ENCODE data around the gene MEF2D. TPM values are rescaled to one million over a fixed set of nuclear protein-coding genes. Genes with fewer than 3 reads are reported as not detected.

Gene MEF2D
- total RNA-seq, 1 experiment from 2014 or later: 18.7 TPM

DNA sequence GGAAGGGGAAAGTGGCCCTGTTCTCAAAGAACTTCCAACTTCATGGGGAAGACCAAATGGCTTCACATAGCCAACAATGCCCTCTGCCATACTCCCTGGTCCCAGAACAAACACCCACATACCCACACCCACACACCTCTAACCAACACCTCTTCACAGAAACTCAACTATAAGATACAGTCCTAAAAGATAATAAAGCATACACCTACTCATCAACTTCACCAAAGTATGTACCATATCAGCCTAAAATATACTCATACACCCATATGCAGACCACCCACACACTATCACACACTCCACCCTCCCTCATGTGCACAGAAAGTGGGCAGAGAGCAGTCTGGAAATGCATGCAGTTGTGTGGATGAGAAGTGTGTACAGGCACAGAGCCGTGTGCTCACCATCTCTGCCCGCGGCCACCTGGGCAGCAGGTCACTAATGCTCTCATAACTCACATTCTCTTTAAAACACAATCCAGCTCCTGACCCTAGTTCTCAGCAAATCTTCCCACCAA lies 44.1 kb upstream of the MEF2D start:
- Histone ChIP-seq H3K27ac (ENCODE audit: insufficient read length, low read depth, low read length) (no peak overlapping the region), H3K23me2 (ENCODE audit: insufficient read length, low read depth, low read length, poor library complexity, severe bottlenecking) (no peaks in the 10 kb centered on the region), H2BK120ac (ENCODE audit: low read depth, low read length, poor library complexity, severe bottlenecking) (no peak overlapping the region), H3K4me1 (ENCODE audit: insufficient read depth, low read length) (no peaks in the 10 kb centered on the region), H2BK12ac (ENCODE audit: insufficient read length, low read depth, low read length) (no peak overlapping the region), H3K23ac (ENCODE audit: insufficient read length, low read depth, low read length) (no peak overlapping the region), H3K9me3 (ENCODE audit: control insufficient read depth, low read depth, low read length) (no peaks in the 10 kb centered on the region), H3K4ac (ENCODE audit: low read depth, low read length) (no peak overlapping the region), H3K56ac (ENCODE audit: insufficient read length, low read depth, low read length) (no peak overlapping the region), H2AK5ac (ENCODE audit: insufficient read length, low read length) (no peak overlapping the region), H3K9ac (ENCODE audit: extremely low read depth, insufficient read length, low read length) (no peak overlapping the region), H2BK5ac (ENCODE audit: insufficient read length, low read length) (no peak overlapping the region), H2BK15ac (ENCODE audit: low read depth, low read length) (no peak overlapping the region), H3K18ac (ENCODE audit: insufficient read length, low read depth, low read length) (no peak overlapping the region), H3K79me2 (ENCODE audit: insufficient read depth, low read length) (no peaks in the 10 kb centered on the region), H2AFZ (ENCODE audit: low read length) (no peak overlapping the region), H3K4me2 (ENCODE audit: insufficient read depth, insufficient read length, low read length) (no peak overlapping the region), H4K91ac (ENCODE audit: insufficient read length, low read depth, low read length) (no peak overlapping the region), H3T11ph (ENCODE audit: low read length) (no peak overlapping the region), H3K14ac (ENCODE audit: insufficient read depth, low read length) (no peak overlapping the region), H3K79me1 (ENCODE audit: insufficient read depth, low read depth, low read length, poor library complexity, severe bottlenecking) (no peaks in the 10 kb centered on the region), H2BK20ac (ENCODE audit: low read depth, low read length, poor library complexity, severe bottlenecking) (no peak overlapping the region), H4K5ac (ENCODE audit: insufficient read length, low read depth, low read length) (no peak overlapping the region), H4K8ac (replicated peaks; ENCODE audit: insufficient read length, low read depth, low read length) (no peak overlapping the region), H4K20me1 (ENCODE audit: control insufficient read depth, insufficient read depth, insufficient read length) (no peaks in the 10 kb centered on the region), H3K27me3 (ENCODE audit: insufficient read depth, low read length) (no peaks in the 10 kb centered on the region)
- TF ChIP-seq, protein P1, sequence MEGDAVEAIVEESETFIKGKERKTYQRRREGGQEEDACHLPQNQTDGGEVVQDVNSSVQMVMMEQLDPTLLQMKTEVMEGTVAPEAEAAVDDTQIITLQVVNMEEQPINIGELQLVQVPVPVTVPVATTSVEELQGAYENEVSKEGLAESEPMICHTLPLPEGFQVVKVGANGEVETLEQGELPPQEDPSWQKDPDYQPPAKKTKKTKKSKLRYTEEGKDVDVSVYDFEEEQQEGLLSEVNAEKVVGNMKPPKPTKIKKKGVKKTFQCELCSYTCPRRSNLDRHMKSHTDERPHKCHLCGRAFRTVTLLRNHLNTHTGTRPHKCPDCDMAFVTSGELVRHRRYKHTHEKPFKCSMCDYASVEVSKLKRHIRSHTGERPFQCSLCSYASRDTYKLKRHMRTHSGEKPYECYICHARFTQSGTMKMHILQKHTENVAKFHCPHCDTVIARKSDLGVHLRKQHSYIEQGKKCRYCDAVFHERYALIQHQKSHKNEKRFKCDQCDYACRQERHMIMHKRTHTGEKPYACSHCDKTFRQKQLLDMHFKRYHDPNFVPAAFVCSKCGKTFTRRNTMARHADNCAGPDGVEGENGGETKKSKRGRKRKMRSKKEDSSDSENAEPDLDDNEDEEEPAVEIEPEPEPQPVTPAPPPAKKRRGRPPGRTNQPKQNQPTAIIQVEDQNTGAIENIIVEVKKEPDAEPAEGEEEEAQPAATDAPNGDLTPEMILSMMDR (conservative IDR thresholded peaks at IDR 0.05): no peak
- no CpG with 5 or more reads among the region's 3 CpGs for WGBS (ENCODE audit: extremely low coverage, insufficient read length, low lambda C conversion rate)
- H3K9me3 Mint-ChIP-seq: no peaks in the 10 kb centered on the region
- DNase-seq: no peak
- H3K36me3 Mint-ChIP-seq (ENCODE audit: insufficient read depth in 1 of 3, low read depth in 3 of 3): peaks cover 10 to 45% (median 43%) of the 10 kb centered on the region in 3 experiments
- H3K27ac Mint-ChIP-seq: 0 out of 7 replicates have a peak overlapping the region, but pooled peaks of 1 of the 3 experiments have one; percentile 27
- no peak overlapping the region for H3K4me3 Mint-ChIP-seq
- no peaks in the 10 kb centered on the region for H3K4me1 Mint-ChIP-seq
- H3K27me3 Mint-ChIP-seq (ENCODE audit: low read depth): no peaks in the 10 kb centered on the region
